HG03460 (cell line): Measurements from ENCODE around the gene ZNF208.
"Not testable (repeated sequence)": the region's sequence is repeated elsewhere in the genome, so short reads cannot be mapped to it uniquely, and the experiment has no call there.

Source experiments
- ATAC-seq: cut with Tn5 transposase; IDR thresholded peaks from one replicate; pipeline ENCODE4 v1.9.1; 2021; ENCODE audit not compliant: unreplicated experiment

The ZNF208 gene

DNA sequence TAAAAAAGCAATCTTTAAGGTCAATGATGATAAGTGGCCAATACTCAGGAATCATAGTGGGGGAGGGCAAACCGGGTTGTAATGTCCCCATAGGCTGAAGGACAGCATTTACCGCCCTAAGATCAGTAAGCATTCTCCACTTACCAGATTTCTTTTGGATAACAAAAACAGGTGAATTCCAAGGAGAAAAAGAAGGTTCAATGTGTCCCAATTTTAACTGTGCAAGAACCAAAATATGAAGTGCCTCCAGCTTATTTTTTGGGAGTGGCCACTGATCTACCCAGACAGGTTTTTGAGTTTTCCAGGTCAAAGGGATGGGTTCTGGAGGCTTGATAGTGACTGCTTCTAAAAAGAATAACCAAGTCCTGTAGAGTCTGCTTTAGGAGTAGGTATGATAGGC is 125.2 kb downstream of the ZNF208 start:
- not testable (repeated sequence) for ATAC-seq

DNA sequence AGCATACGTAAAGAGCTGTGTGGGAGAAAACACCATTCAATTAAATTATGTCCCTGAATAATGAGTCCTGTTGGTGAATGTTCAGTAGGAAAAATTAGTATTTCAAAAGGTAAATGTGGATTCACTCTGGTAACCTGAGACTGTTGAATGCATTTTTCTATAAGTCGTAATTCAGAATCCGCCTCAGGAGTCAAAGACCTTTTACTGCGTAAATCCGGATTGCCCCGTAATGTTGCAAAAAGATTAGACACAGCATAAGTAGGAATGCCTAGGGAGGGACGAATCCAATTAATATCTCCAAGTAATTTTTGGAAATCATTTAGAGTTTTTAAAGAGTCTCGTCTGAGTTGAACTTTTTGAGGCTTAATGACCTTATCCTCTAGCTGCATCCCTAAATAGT is 126.0 kb downstream of the ZNF208 start:
- ATAC-seq, result not testable (repeated sequence)

DNA sequence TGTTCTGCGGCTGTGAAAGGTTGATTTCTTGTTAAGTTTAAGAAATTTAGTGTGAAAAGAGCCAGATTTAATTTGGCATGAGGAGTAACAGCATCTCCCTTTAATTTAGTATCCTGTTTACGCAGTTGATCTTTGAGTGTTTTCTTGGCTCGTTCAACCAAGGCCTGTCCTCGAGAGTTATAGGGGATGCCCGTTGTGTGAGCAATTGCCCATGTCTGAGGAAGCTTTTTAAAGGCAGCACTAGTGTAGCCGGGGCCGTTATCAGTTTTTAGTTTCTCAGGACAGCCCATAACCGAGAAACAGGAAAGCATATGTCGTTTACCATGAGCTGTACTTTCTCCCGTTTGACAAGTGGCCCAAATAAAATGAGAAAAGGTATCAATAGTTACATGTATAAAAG is 127.2 kb downstream of the ZNF208 start:
- ATAC-seq, result no peak
